GM23248 (cell line): ENCODE measurements around the gene PARP11. TPM values are rescaled to one million over a fixed set of nuclear protein-coding genes. Genes with fewer than 3 reads are reported as not detected.

ENCODE experiments used
- DNase-seq: peaks from one replicate; pipeline ENCODE4 v3.0.0-alpha.2; 2015
- H2AFZ ChIP-seq: fragments of 200-600 bp; sonication (generic); 2 replicates; pipeline ENCODE4 v1.6.1; 2016; ENCODE audit warnings: antibody characterized with exemption
- H3F3A ChIP-seq: fragments of 200-600 bp; sonication (generic); 2 replicates; pipeline ENCODE4 v1.6.1; 2016; ENCODE audit warnings: mild to moderate bottlenecking, antibody characterized with exemption, mixed run types; ENCODE audit not compliant: insufficient read depth
- H3K27ac ChIP-seq: fragments of 200-600 bp; sonication (generic); 2 replicates; pipeline ENCODE4 v1.5.1; 2016; ENCODE audit warnings: mild to moderate bottlenecking
- H3K27me3 ChIP-seq: fragments of 200-600 bp; sonication (generic); replicated peaks from 2 replicates; pipeline ENCODE4 v1.6.1; 2016; ENCODE audit warnings: mild to moderate bottlenecking; ENCODE audit not compliant: insufficient read depth
- H3K36me3 ChIP-seq: fragments of 200-600 bp; sonication (generic); 2 replicates; pipeline ENCODE4 v1.6.1; 2016; ENCODE audit warnings: low read depth, mild to moderate bottlenecking
- H3K4me1 ChIP-seq: fragments of 200-600 bp; sonication (generic); 2 replicates; pipeline ENCODE4 v1.6.1; 2016; ENCODE audit warnings: mild to moderate bottlenecking; ENCODE audit not compliant: insufficient read depth
- H3K4me2 ChIP-seq: fragments of 200-600 bp; sonication (generic); one replicate; pipeline ENCODE4 v1.6.1; 2016; ENCODE audit warnings: mild to moderate bottlenecking; ENCODE audit not compliant: unreplicated experiment
- H3K4me3 ChIP-seq: fragments of 200-600 bp; sonication (generic); 2 replicates; pipeline ENCODE4 v1.5.1; 2016; ENCODE audit warnings: mild to moderate bottlenecking
- H3K79me2 ChIP-seq: fragments of 200-600 bp; sonication (generic); 2 replicates; pipeline ENCODE4 v1.6.1; 2016; ENCODE audit warnings: mild to moderate bottlenecking; ENCODE audit not compliant: insufficient read depth
- H3K9ac ChIP-seq: fragments of 200-600 bp; sonication (generic); 2 replicates; pipeline ENCODE4 v1.6.1; 2016; ENCODE audit warnings: mild to moderate bottlenecking
- H3K9me2 ChIP-seq: fragments of 200-600 bp; sonication (generic); 2 replicates; pipeline ENCODE4 v1.6.1; 2016; ENCODE audit warnings: mixed run types, mild to moderate bottlenecking, moderate library complexity; ENCODE audit not compliant: insufficient read depth
- H3K9me3 ChIP-seq: fragments of 200-600 bp; sonication (generic); one replicate; pipeline ENCODE4 v1.6.1; 2017; ENCODE audit warnings: low read depth
- H4K20me1 ChIP-seq: fragments of 200-600 bp; sonication (generic); 2 replicates; pipeline ENCODE4 v1.6.0; 2016; ENCODE audit not compliant: insufficient read depth
- EZH2 ChIP-seq: fragments of 200-600 bp; sonication (generic); IDR thresholded peaks from 2 replicates; pipeline ENCODE4 v1.6.1; 2018; ENCODE audit warnings: antibody characterized with exemption, mild to moderate bottlenecking; ENCODE audit not compliant: insufficient read depth, poor library complexity, severe bottlenecking
- EZH2phosphoT487 ChIP-seq: fragments of 200-600 bp; sonication (generic); IDR thresholded peaks from 2 replicates; pipeline ENCODE4 v1.6.1; 2018; ENCODE audit warnings: antibody characterized with exemption, moderate library complexity, mild to moderate bottlenecking, low read depth; ENCODE audit not compliant: insufficient read depth
- WGBS, 2 experiments: methylation state at CpG; one replicate each; pipeline ENCODE4 v1.1.6; 2015 to 2017; ENCODE audit warnings: low lambda C conversion rate in 2 of 2, low coverage in 1 of 2; ENCODE audit errors: missing lambda C conversion rate in 2 of 2; 5-methylcytosine and 5-hydroxymethylcytosine counted together
- in situ Hi-C: fragments of 300-500 bp; cut with MboI; formaldehyde crosslinking; loops from 2 replicates; pipeline ENCODE4 v1.15.0; 2020
- polyA plus RNA-seq: library from polyadenylated mRNA; unstranded; fragments of >200 nt; fragmentation: Nextera tagmentation; extraction: Ambion mirVana; gene quantifications from 2 replicates; pipeline ENCODE4 v1.2.1, GENCODE V29; 2016
- total RNA-seq: library from RNA; depleted of rRNA; stranded (reverse); fragments of >200 nt; shearing (Covaris generic); gene quantifications from 2 replicates; pipeline ENCODE4 v1.2.3, GENCODE V29; 2014

PARP11 gene
- total and polyA plus RNA-seq, 2 experiments from 2014 or later = 2.1 to 6.2 TPM

DNA sequence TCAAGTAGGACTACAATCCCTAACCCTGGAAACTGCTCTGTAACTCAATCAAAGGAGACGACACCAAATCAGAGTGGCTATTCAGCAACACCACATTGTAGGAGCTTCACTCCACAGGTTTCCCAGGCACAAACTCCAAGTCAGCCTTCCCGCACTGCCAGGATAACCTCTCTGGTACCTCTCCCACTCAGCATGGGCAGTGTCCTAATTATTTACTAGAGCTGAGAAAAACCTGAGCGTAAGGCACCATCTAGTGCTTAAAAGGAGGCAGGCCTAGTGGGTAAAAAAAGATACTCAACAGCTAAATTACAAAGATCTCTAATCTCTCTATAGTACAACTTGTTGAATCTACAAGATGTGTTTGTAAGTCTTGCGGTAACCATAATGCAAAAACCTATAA, 36.1 kb downstream of the PARP11 start:
- Histone ChIP-seq H3K9me2 (no peaks in the 10 kb centered on the region), H3K27me3 (no peaks in the 10 kb centered on the region), H4K20me1 (no peaks in the 10 kb centered on the region), H3K9me3 (no peaks in the 10 kb centered on the region), H2AFZ (no peak overlapping the region), H3K4me1 (peaks cover 8% of the 10 kb centered on the region; the same call in 1 of the 2 replicates), H3K4me2 (no peak overlapping the region), H3F3A (no peaks in the 10 kb centered on the region), H3K9ac (no peak overlapping the region), H3K27ac (no peak overlapping the region), H3K4me3 (no peak overlapping the region), H3K79me2 (no peaks in the 10 kb centered on the region), H3K36me3 (no peaks in the 10 kb centered on the region)
- in situ Hi-C loops = no loop called here
- no peak for DNase-seq
- 92 to 99% methylated on average over 4 of the region's 4 CpGs for WGBS, 2 experiments
- no peak for TF ChIP-seq EZH2phosphoT487
- TF ChIP-seq EZH2 = no peak

GRCh38 chr12:3836641-3837040, 36.6 kb downstream of the PARP11 start:
- no peaks in the 10 kb centered on the region for H3K36me3 ChIP-seq
- no peaks in the 10 kb centered on the region for H3K9me2 ChIP-seq
- no peak overlapping the region for H2AFZ ChIP-seq
- H3K27ac ChIP-seq = no peak overlapping the region
- TF ChIP-seq EZH2 = no peak
- 94 to 98% methylated on average over 3 of the region's 3 CpGs for WGBS, 2 experiments
- H3K4me2 ChIP-seq = no peak overlapping the region
- no peak overlapping the region for H3K4me3 ChIP-seq
- H3K9ac ChIP-seq = no peak overlapping the region
- H4K20me1 ChIP-seq = no peaks in the 10 kb centered on the region
- no peak for DNase-seq
- H3K27me3 ChIP-seq = no peaks in the 10 kb centered on the region
- H3K9me3 ChIP-seq = no peaks in the 10 kb centered on the region
- H3K4me1 ChIP-seq = peaks cover 8% of the 10 kb centered on the region; the same call in 1 of the 2 replicates
- no peaks in the 10 kb centered on the region for H3F3A ChIP-seq
- in situ Hi-C loops = no loop called here
- no peaks in the 10 kb centered on the region for H3K79me2 ChIP-seq

- Histone ChIP-seq H3K36me3 (no peaks in the 10 kb centered on the region), H3K9me3 (no peaks in the 10 kb centered on the region), H3K27ac (no peak overlapping the region), H3K4me1 (peaks cover 8% of the 10 kb centered on the region; the same call in 1 of the 2 replicates), H3K79me2 (no peaks in the 10 kb centered on the region), H3K4me2 (no peak overlapping the region), H3K9me2 (no peaks in the 10 kb centered on the region), H3K4me3 (no peak overlapping the region), H3F3A (no peaks in the 10 kb centered on the region), H4K20me1 (no peaks in the 10 kb centered on the region), H3K27me3 (no peaks in the 10 kb centered on the region), H2AFZ (no peak overlapping the region), H3K9ac (no peak overlapping the region)
- no peak for DNase-seq
- in situ Hi-C loops = no loop called here
- WGBS, 2 experiments = 85 to 89% methylated on average over 2 of the region's 2 CpGs
- TF ChIP-seq EZH2 (no peak), EZH2phosphoT487 (no peak)
Measured at GRCh38 chr12:3835914-3836313, 37.3 kb downstream of the PARP11 start.

- TF ChIP-seq EZH2phosphoT487 = no peak
- no peak for TF ChIP-seq EZH2
- no peaks in the 10 kb centered on the region for H4K20me1 ChIP-seq
- H3K9me3 ChIP-seq = no peaks in the 10 kb centered on the region
- H3K27me3 ChIP-seq = no peaks in the 10 kb centered on the region
- H3K9ac ChIP-seq = no peak overlapping the region
- WGBS, 2 experiments = 87 to 92% methylated on average over 6 of the region's 6 CpGs
- in situ Hi-C loops = no loop called here
- DNase-seq = no peak
- H3K4me1 ChIP-seq = peaks cover 8% of the 10 kb centered on the region; the same call in 1 of the 2 replicates
- H3K36me3 ChIP-seq = no peaks in the 10 kb centered on the region
- no peak overlapping the region for H3K27ac ChIP-seq
- no peaks in the 10 kb centered on the region for H3K79me2 ChIP-seq
- no peak overlapping the region for H3K4me2 ChIP-seq
- no peak overlapping the region for H2AFZ ChIP-seq
- H3K9me2 ChIP-seq = no peaks in the 10 kb centered on the region
- no peaks in the 10 kb centered on the region for H3F3A ChIP-seq
- H3K4me3 ChIP-seq = no peak overlapping the region
Measured at GRCh38 chr12:3834774-3835173, 38.4 kb downstream of the PARP11 start.
